GM12892 (cell line): ENCODE measurements around the gene FYB1.

Source experiments
- POLR2A ChIP-seq: IDR thresholded peaks from 2 replicates; pipeline ENCODE4 v1.6.1; 2011; ENCODE audit warnings: low read depth, low read length, control low read depth
- TAF1 ChIP-seq: IDR thresholded peaks from 2 replicates; pipeline ENCODE4 v1.6.1; 2011; ENCODE audit warnings: low read depth, mild to moderate bottlenecking, control low read depth, low read length, borderline replicate concordance

- TF ChIP-seq POLR2A (no peak), TAF1 (no peak)
These were observed 17.4 kb downstream of the FYB1 start for GRCh38 chr5:39201781-39202596.
